NCI-H2107 (cell line): ENCODE measurements around the gene OR52J3.

ENCODE experiments used
- DNase-seq: peaks from one replicate; lab custom pipeline; 2025; lab: John Stamatoyannopoulos, UW

OR52J3 gene

GRCh38 chr11:5096011-5096410, 49.7 kb downstream of the OR52J3 start:
- DNase-seq, result no peak
